Measurements from ENCODE around the gene VDR. TPM values are rescaled to one million over a fixed set of nuclear protein-coding genes. Genes with fewer than 3 reads are reported as not detected.

The VDR gene
- total RNA-seq, 3 donors from 2014 or later (not counting 1 experiment from before 2014, with no cell fraction given): 1.1 to 2.5 (median 1.6) TPM

DNA sequence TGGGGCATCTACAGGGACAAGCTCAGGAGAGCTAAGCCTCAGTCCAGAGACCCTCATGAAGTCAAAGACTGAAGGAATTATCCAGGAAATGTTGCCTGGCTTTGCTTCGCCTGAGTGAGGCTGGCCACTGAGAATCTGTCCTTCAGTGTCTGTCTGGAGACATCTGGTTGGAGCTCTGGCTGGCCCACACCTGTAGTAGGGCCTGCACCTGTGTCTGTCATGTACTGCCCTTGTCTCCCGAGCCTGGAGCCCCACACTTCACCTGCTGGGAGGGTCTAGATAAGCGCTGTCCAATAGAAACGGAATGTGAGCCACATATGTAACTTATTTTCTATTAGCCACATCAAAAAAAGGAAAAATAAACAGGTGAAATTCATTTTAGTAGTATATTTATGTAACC lies 75.2 kb downstream of the VDR start:
- H3K36me3 ChIP-seq (ENCODE audit: control insufficient read depth, insufficient read depth, low read length): no peaks in the 10 kb centered on the region
- H3K4me1 ChIP-seq (ENCODE audit: control insufficient read depth, insufficient read depth, low read length): peaks cover 49% of the 10 kb centered on the region
- no peak overlapping the region for H3K4me3 ChIP-seq (ENCODE audit: low read length)
- H3K27ac Mint-ChIP-seq: no peak overlapping the region
- DNase-seq (no peak), ATAC-seq (no peak)
- intact Hi-C loops (cut with micrococcal nuclease): no loop called here
- no peaks in the 10 kb centered on the region for H3K9me3 ChIP-seq (ENCODE audit: control insufficient read depth, insufficient read depth, low read length)
- H3K27ac ChIP-seq (ENCODE audit: low read length): no peak overlapping the region
- WGBS (ENCODE audit: insufficient coverage): 47% methylated on average over 2 of the region's 4 CpGs
- H3K4me3 Mint-ChIP-seq: no peak overlapping the region
- no peaks in the 10 kb centered on the region for H3K27me3 Mint-ChIP-seq (ENCODE audit: low read depth in 2 of 2)
- no peaks in the 10 kb centered on the region for H3K36me3 Mint-ChIP-seq
- no peak for TF ChIP-seq CTCF (IDR thresholded peaks at IDR 0.05)
- H3K9me3 Mint-ChIP-seq: no peaks in the 10 kb centered on the region
- H3K27me3 ChIP-seq (ENCODE audit: control insufficient read depth, insufficient read depth, low read length): no peaks in the 10 kb centered on the region
- H3K4me1 Mint-ChIP-seq: peaks cover 24 to 40% of the 10 kb centered on the region in 2 donors

DNA sequence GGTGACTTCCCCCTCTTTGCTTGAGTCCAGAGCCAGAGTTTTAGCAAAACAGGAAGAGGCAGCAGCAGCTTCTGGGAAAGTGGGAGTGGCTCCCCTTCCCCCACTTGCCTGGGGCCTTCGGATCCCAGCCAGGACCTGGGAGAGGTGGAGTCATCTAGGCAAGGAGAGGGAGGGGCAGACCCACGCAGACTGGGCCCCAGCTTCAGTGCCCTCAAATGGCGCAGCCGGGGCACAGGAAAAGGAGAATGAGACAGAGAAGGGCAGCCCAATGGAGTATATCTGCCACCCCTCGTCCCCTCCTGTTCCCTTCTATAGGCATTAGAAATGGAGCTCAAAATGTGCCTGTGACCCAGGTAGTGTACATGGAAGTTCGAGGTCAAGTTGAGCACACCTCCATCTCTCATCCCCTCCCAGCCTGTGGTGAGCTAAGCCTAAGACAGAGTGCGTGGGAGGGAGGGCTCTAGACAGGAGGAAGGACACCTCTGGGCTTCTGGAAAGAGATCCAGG lies 75.8 kb downstream of the VDR start:
- no peak overlapping the region for H3K4me3 Mint-ChIP-seq
- intact Hi-C loops (cut with micrococcal nuclease): no loop called here
- ATAC-seq (no peak), DNase-seq (no peak)
- H3K9me3 ChIP-seq (ENCODE audit: control insufficient read depth, insufficient read depth, low read length): no peaks in the 10 kb centered on the region
- no peak overlapping the region for H3K27ac ChIP-seq (ENCODE audit: low read length)
- no peaks in the 10 kb centered on the region for H3K36me3 Mint-ChIP-seq
- WGBS (ENCODE audit: insufficient coverage): 43% methylated on average over 4 of the region's 7 CpGs
- H3K27me3 ChIP-seq (ENCODE audit: control insufficient read depth, insufficient read depth, low read length): no peaks in the 10 kb centered on the region
- no peak overlapping the region for H3K4me3 ChIP-seq (ENCODE audit: low read length)
- H3K27ac Mint-ChIP-seq: no peak overlapping the region
- H3K27me3 Mint-ChIP-seq (ENCODE audit: low read depth in 2 of 2): no peaks in the 10 kb centered on the region
- H3K4me1 Mint-ChIP-seq: peaks cover 24 to 40% of the 10 kb centered on the region in 2 donors
- TF ChIP-seq CTCF (IDR thresholded peaks at IDR 0.05): no peak
- no peaks in the 10 kb centered on the region for H3K9me3 Mint-ChIP-seq
- peaks cover 49% of the 10 kb centered on the region for H3K4me1 ChIP-seq (ENCODE audit: control insufficient read depth, insufficient read depth, low read length)
- H3K36me3 ChIP-seq (ENCODE audit: control insufficient read depth, insufficient read depth, low read length): no peaks in the 10 kb centered on the region

DNA sequence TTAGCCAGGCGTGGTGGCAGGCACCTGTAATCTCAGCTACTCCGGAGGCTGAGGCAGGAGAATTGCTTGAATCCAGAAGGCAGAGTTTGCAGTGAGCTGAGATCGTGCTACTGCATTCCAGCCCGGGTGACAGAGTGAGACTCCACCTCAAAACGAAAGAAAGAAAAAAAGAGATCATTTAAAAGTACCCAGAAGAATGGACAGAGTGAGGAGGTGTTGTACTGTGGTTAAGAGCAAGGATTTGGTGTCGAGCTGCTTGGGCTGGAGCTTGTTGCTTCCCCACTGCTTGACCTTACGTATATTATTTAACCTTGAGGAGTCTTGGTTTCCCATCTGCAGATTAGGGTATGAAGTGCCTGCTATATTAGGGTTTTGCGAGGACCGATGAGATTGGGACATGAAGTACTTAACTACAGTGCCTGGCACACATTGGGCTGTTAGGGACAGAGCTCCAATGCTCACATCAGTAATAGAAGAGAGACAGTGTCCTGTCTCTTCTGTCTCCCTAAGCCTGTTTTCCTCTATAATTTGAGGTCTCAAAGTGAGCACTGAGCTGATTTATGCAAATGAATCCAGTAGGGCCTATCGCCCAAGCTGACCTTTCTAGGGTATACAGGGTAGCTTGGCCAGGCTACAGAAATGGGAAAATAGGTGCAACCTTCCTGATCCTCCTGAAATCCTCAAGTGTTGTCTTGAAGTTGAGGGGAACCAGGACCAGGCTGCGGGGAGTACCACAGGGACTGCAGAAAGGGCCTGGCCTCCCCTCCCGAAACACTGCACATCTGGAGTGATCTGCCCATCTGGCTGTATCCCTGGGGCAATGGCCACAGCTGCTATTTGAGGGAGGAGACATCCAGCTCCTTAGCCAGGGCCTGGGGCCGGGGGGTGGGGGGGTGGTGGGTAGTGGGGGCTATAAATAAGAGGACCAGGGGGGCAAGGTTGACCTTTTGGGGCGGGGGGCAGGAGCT lies 76.5 kb downstream of the VDR start:
- Mint-ChIP-seq H3K36me3 (no peaks in the 10 kb centered on the region), H3K4me1 (peaks cover 22 to 35% of the 10 kb centered on the region in 2 donors), H3K4me3 (no peak overlapping the region), H3K27me3 (ENCODE audit: low read depth in 2 of 2) (no peaks in the 10 kb centered on the region), H3K9me3 (no peaks in the 10 kb centered on the region), H3K27ac (no peak overlapping the region)
- Histone ChIP-seq H3K27ac (ENCODE audit: low read length) (no peak overlapping the region), H3K36me3 (ENCODE audit: control insufficient read depth, insufficient read depth, low read length) (no peaks in the 10 kb centered on the region), H3K27me3 (ENCODE audit: control insufficient read depth, insufficient read depth, low read length) (no peaks in the 10 kb centered on the region), H3K9me3 (ENCODE audit: control insufficient read depth, insufficient read depth, low read length) (no peaks in the 10 kb centered on the region), H3K4me1 (ENCODE audit: control insufficient read depth, insufficient read depth, low read length) (peaks cover 45% of the 10 kb centered on the region), H3K4me3 (ENCODE audit: low read length) (no peak overlapping the region)
- TF ChIP-seq CTCF (IDR thresholded peaks at IDR 0.05): no peak
- no peak for DNase-seq
- WGBS (ENCODE audit: insufficient coverage): 88% methylated on average over 14 of the region's 14 CpGs
- no peak for ATAC-seq
- intact Hi-C loops (cut with micrococcal nuclease): no loop called here

All from natural killer cell (primary cell).